Measurements from ENCODE around the gene EAF1.
"Not testable (repeated sequence)": the region's sequence is repeated elsewhere in the genome, so short reads cannot be mapped to it uniquely, and the experiment has no call there.

EAF1 gene

GRCh38 chr3:15427182-15427880, at the start of gene EAF1, which contains the start of gene METTL6:
Gene EAF1, plus strand, starts transcription at chr3:15427598. Its CDS starts 182 bp downstream, at chr3:15427780.
Gene METTL6, minus strand, starts transcription at chr3:15427544. Its CDS starts 1,033 bp downstream, at chr3:15426511.
- peak within 1 kb of the TSS; percentile 84 for H3K27ac ChIP-seq
- TF ChIP-seq CTCF (conservative IDR thresholded peaks at IDR 0.05): no peak; the same call in 1 of the 2 replicates

GRCh38 chr3:15377961-15378791, 49.2 kb upstream of the EAF1 start:
- H3K27ac ChIP-seq: no peak overlapping the region

GRCh38 chr3:15380980-15381890, 46.2 kb upstream of the EAF1 start:
- no peak overlapping the region for H3K27ac ChIP-seq
- no peak for TF ChIP-seq CTCF (conservative IDR thresholded peaks at IDR 0.05)

More at GRCh38 chr3:15377961-15378791, 49.2 kb upstream of the EAF1 start:
- peak; percentile 96 for TF ChIP-seq CTCF (conservative IDR thresholded peaks at IDR 0.05)

- TF ChIP-seq CTCF (conservative IDR thresholded peaks at IDR 0.05): no peak
- H3K27ac ChIP-seq: no peak overlapping the region
Measured at GRCh38 chr3:15382405-15382923, 44.9 kb upstream of the EAF1 start.

- TF ChIP-seq CTCF (conservative IDR thresholded peaks at IDR 0.05): no peak
- no peak overlapping the region for H3K27ac ChIP-seq
Measured at GRCh38 chr3:15384510-15385237, 42.7 kb upstream of the EAF1 start.

GRCh38 chr3:15385238-15385695, 42.1 kb upstream of the EAF1 start:
- H3K27ac ChIP-seq: not testable (repeated sequence)
